Heart left ventricle (tissue), 16 donors: ENCODE measurements around the gene CX3CL1. TPM values are rescaled to one million over a fixed set of nuclear protein-coding genes. Genes with fewer than 3 reads are reported as not detected.

ENCODE experiments used
- ATAC-seq, 4 donors: fragments of 200-7000 bp; cut with Tn5 transposase; one replicate each; pipeline ENCODE4 v1.9.1; 2020 to 2022; ENCODE audit warnings: moderate library complexity in 4 of 4, mild to moderate bottlenecking in 3 of 4, moderate number of reproducible peaks in 1 of 4
- DNase-seq, 5 donors: peaks; one replicate each; pipeline ENCODE4 v3.0.0-alpha.2; 2020
- H3K27ac ChIP-seq, 12 donors: fragments of 200-600 bp; sonication (generic) in 4 of 12; one replicate each; pipeline versions ENCODE4 v1.5.0 to v1.8.0; 2016 to 2022; ENCODE audit warnings: mild to moderate bottlenecking in 2 of 12
- H3K27me3 ChIP-seq, 9 donors: fragments of 200-600 bp; sonication (generic) in 2 of 9; one replicate each; pipeline versions ENCODE4 v1.5.1 to v1.8.0; 2016 to 2022; ENCODE audit warnings: mild to moderate bottlenecking in 3 of 9
- H3K36me3 ChIP-seq, 9 donors: fragments of 200-600 bp; sonication (generic) in 2 of 9; one replicate each; pipeline versions ENCODE4 v1.5.0 to v1.8.0; 2018 to 2022; ENCODE audit warnings: mild to moderate bottlenecking in 2 of 9
- H3K4me1 ChIP-seq, 12 donors: fragments of 200-600 bp; sonication (generic) in 4 of 12; one replicate each; pipeline versions ENCODE4 v1.5.0 to v1.8.0; 2016 to 2022; ENCODE audit warnings: mild to moderate bottlenecking in 3 of 12
- H3K4me3 ChIP-seq, 12 donors: fragments of 200-600 bp; sonication (generic) in 4 of 12; one replicate each; pipeline versions ENCODE4 v1.5.0 to v1.8.0; 2017 to 2022; ENCODE audit warnings: mild to moderate bottlenecking in 9 of 12, moderate library complexity in 4 of 12
- H3K9me3 ChIP-seq, 12 donors: fragments of 200-600 bp; sonication (generic) in 4 of 12; one replicate each; pipeline versions ENCODE4 v1.5.0 to v1.8.0; 2016 to 2022; ENCODE audit warnings: mild to moderate bottlenecking in 1 of 12
- CTCF ChIP-seq, 12 donors: fragments of 200-600 bp; sonication (generic) in 4 of 12; IDR thresholded peaks; one replicate each; pipeline versions ENCODE4 v1.5.0 to v1.8.0; 2018 to 2022; ENCODE audit warnings: antibody characterized with exemption in 12 of 12, mild to moderate bottlenecking in 5 of 12
- POLR2A ChIP-seq, 2 donors: fragments of 450-650 bp; IDR thresholded peaks; one replicate each; pipeline ENCODE4 v1.6.1; 2017; ENCODE audit warnings: antibody characterized with exemption in 2 of 2, mild to moderate bottlenecking in 2 of 2, moderate library complexity in 2 of 2
- WGBS, 4 donors: extraction: QIAGEN DNeasy Blood & Tissue Kit in 2 of 4; methylation state at CpG; one replicate each; pipeline versions ENCODE4 v1.1.5 to v1.1.7; 2013 to 2018; 5-methylcytosine and 5-hydroxymethylcytosine counted together
- intact Hi-C, 10 donors: fragments of 100-400 bp; cut with DNase I; formaldehyde crosslinking; loops; one replicate each; pipeline versions ENCODE4 v1.11.1 to v1.14.2; 2022
- polyA plus RNA-seq, 2 donors: library from polyadenylated mRNA; stranded (reverse); fragments of 200-250 nt; gene quantifications; one replicate each; pipeline ENCODE4 v1.2.3, GENCODE V29; 2013
- total RNA-seq, 9 donors: library from RNA; depleted of rRNA in 2 of 9; stranded (reverse); fragments of >200 nt in 2 of 9; fragmentation: NEBNext Ultra II Directional in 3 of 9; extraction: Animal tissue kit (Norgen Biotek cat#: 25700) in 3 of 9; gene quantifications; one replicate each; pipeline versions ENCODE4 v1.1.0 to v1.2.4, GENCODE V29; 2016 to 2023
- donor health status: ischemic (EF 13 %, LVEDD 7.1; RV severe dilation, severe dysfunction).
- donor health status: healthy with polysubstance abuse.
- donor health status: DM: no; HTN: yes; CAD: no.
- donor health status: DM: no; HTN: no; CAD: no.
- donor health status: ischemic (EF 25% LVEDD 6.9; RV normal size, moderate dysfunction).
- donor health status: ischemic (EF 25% LVEDD 5.7; RV mildly dilated, moderate dysfunction).
- donor health status: healthy.
- donor health status: DM: yes; HTN: yes; CAD: no.
- donor health status: ischemic (EF 35%, LVEDD 5.7; RV mildly dilated, moderate dysfunction).
- donor health status: nonischemic (EF 11% LVEDD 7.7; RV severe dilation, severe dysfunction).
- donor health status: DM: yes; HTN: yes; CAD: no.
- donor health status: PGD.
- donor health status: ischemic (EF 29% LVEDD 5.4; RV normal size, mild dysfunction).
- donor health status: nonischemic (EF 23%, LVEDD 6.1; RV moderate dilation, normal function).

The CX3CL1 gene
- total and polyA plus RNA-seq, 11 donors, result 8.3 to 59.5 (median 15.4) TPM

- DNase-seq, result peak in 1 of 5 donors; percentile 44
- WGBS, 4 donors, result 45 to 79% (median 52%) methylated on average over 5 to 10 of the region's 10 CpGs
- H3K36me3 ChIP-seq, result peaks cover 0 to 31% (median 0%) of the 10 kb centered on the region in 9 donors
- H3K9me3 ChIP-seq, result no peaks in the 10 kb centered on the region
- intact Hi-C loops, result loop anchor here in 1 of 10 donors (10.0 kb wide), 1 partner anchor 65 kb away; no protein-coding TSS in a partner anchor
- peaks cover 0 to 75% (median 36%) of the 10 kb centered on the region in 12 donors for H3K4me1 ChIP-seq
- peak overlapping the region in 3 of 12 donors; percentile 3 to 30 (median 15) for H3K27ac ChIP-seq
- no peaks in the 10 kb centered on the region for H3K27me3 ChIP-seq
- H3K4me3 ChIP-seq, result no peak overlapping the region
- no peak for TF ChIP-seq POLR2A (IDR thresholded peaks at IDR 0.05)
- no peak for TF ChIP-seq CTCF (IDR thresholded peaks at IDR 0.05)
- peak in 1 of 4 donors; percentile 14 for ATAC-seq
These were observed 7.3 kb downstream of the CX3CL1 start for GRCh38 chr16:57379579-57379978.

GRCh38 chr16:57380671-57381462 lies 8.6 kb downstream of the CX3CL1 start:
- Histone ChIP-seq H3K4me1 (peaks cover 0 to 67% (median 42%) of the 10 kb centered on the region in 12 donors), H3K4me3 (no peak overlapping the region), H3K9me3 (no peaks in the 10 kb centered on the region), H3K27me3 (no peaks in the 10 kb centered on the region), H3K27ac (peak overlapping the region in 10 of 12 donors; percentile 11 to 46 (median 34)), H3K36me3 (peaks cover 0 to 30% (median 0%) of the 10 kb centered on the region in 9 donors)
- ATAC-seq (peak in 2 of 4 donors; percentile 5 to 9), DNase-seq (peak in 2 of 5 donors; percentile 39 to 74)
- TF ChIP-seq CTCF (IDR thresholded peaks at IDR 0.05) (no peak), POLR2A (IDR thresholded peaks at IDR 0.05) (no peak)
- WGBS, 4 donors, result 55 to 64% (median 59%) methylated on average over 6 to 8 of the region's 8 CpGs
- intact Hi-C loops, result no loop called here

GRCh38 chr16:57381791-57382534 lies 9.7 kb downstream of the CX3CL1 start:
- no peak overlapping the region for H3K4me3 ChIP-seq
- no peak for DNase-seq
- H3K4me1 ChIP-seq, result peaks cover 3 to 71% (median 49%) of the 10 kb centered on the region in 12 donors
- peaks cover 0 to 28% (median 0%) of the 10 kb centered on the region in 9 donors for H3K36me3 ChIP-seq
- no peak for ATAC-seq
- no peaks in the 10 kb centered on the region for H3K27me3 ChIP-seq
- TF ChIP-seq CTCF (IDR thresholded peaks at IDR 0.05), result no peak
- TF ChIP-seq POLR2A (IDR thresholded peaks at IDR 0.05), result no peak
- 83 to 91% (median 87%) methylated on average over 29 to 35 of the region's 35 CpGs for WGBS, 4 donors
- intact Hi-C loops, result no loop called here
- peak overlapping the region in 2 of 12 donors; percentile 30 to 46 for H3K27ac ChIP-seq
- no peaks in the 10 kb centered on the region for H3K9me3 ChIP-seq
